HG03469 (cell line): ENCODE measurements around the gene MRS2.

Source experiments
- ATAC-seq: cut with Tn5 transposase; IDR thresholded peaks from one replicate; pipeline ENCODE4 v1.9.1; 2021; ENCODE audit warnings: mild to moderate bottlenecking, moderate library complexity, moderate number of reproducible peaks; ENCODE audit not compliant: unreplicated experiment

The MRS2 gene

DNA sequence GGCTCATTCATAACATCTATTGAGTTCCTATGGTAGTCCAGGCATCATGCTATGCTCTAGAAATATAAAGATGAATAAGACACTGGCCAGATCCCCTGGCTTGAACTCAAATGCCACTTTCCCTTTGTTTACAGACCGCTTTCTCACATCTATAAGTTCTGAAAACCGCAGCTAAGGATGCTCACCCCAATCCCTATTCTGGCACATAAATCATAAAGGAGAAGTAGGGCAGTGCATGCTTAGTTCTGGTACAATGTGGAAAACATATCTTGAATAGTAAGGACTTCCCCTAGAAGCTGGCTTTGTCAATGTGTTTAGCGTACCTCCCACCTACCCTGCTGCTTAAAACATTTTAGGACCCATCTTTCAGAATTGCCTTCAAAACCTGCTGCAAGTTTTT, 26.4 kb downstream of the MRS2 start:
- ATAC-seq = no peak

DNA sequence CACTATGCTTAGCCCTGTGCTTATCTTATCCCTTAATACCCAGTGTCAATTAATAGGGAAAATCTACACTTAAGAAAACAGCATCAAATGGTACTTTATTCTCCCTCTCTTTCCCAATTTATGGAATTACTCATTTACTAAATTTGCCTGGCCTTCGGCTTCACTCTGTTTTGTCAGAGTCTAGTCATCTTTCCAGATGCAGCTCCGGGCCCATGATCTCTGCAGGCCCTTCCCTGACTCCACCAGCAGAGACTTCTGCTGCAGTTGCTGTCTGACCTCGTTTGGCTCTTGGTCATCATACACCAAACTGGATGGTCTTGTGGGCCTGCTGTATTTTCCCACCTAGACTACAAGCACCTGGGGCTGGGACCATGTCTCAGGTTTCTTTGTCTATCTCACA, 27.4 kb downstream of the MRS2 start:
- no peak for ATAC-seq

DNA sequence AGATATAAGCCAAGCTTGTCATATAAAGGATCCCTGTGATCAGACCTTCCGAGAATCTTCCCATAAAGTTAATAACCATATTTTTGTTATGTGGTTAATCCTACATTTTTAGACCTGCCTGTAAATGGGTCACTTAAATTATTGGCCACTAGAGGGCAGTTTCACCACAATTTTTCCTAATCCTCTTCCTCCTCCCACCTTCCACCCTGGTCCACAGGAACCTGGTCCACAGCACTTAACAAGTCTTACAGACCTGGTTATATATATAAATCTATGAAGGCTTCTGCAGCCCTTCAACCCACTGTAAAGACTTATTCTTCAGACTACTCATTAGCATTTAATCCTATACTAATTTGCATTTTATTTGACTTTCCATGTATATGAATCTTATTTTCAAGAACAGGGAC, 28.3 kb downstream of the MRS2 start:
- no peak for ATAC-seq

DNA sequence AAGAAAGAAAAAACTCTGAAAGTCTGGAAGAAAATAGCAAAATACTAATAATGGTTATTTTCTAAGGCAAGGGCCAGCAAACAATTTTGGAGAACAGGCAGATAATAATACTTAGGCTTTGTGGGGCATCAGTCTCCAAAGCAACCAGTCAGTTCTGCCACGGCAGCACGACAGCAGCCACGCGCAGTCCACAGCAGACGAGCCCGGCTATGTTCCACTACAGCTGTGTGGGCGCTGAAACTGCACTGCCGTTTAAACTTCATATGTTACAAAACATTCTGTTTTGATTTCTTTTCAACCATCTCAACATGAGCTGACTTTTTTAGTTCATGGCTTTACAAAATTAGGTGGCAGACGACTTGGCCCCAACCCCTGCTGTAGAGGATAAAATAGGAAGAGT, 29.9 kb downstream of the MRS2 start:
- ATAC-seq = no peak

DNA sequence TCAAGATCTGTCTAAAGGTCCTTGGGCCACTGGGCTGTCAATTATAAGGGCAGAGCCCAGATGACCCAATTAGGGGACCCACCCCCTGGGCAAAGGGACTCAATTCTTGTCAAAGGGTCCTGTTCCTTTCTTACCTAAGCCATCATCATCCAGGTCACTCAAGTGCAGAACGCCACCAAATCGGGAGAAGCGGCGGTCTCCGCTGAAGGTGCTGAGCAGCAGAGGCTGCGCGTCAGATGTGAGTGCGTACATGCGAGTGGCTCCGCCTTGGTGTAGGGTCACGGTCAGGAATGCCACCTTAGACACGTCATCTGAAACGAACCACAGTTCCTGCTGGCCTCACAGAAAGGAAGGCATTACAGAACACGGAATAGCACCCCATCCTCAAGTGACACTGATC, 34.2 kb downstream of the MRS2 start:
- no peak for ATAC-seq

DNA sequence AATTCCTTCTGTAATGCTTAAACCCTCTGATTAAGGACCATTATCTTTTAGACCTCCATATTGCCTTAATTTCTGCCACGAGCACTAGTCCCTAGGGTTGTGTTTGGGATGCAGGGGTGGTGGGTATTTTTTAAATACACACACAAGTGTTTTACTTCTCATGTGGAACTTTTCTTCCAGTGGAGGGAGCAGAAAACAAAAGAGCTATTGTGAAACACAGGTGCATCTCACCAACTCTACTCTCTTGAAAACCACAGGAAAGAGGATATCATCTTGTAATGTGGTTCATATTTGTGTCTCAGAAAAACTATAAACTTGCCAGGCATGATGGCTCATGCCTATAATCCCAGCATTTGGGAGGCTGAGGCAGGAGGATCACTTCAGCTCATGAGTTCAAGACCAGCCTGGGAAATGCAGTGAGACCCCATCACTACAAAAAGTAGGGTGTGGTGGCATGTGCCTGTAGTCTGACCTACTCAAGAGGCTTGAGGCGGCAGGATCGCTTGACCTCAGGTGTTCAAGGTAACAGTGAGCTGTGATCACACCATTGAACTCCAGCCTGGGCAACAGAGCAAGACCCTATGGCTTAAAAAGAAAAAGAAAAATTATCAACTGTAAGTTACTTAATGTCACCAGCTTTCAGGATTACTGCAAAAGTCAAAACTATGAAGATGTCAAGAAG, 37.3 kb downstream of the MRS2 start:
- no peak for ATAC-seq

DNA sequence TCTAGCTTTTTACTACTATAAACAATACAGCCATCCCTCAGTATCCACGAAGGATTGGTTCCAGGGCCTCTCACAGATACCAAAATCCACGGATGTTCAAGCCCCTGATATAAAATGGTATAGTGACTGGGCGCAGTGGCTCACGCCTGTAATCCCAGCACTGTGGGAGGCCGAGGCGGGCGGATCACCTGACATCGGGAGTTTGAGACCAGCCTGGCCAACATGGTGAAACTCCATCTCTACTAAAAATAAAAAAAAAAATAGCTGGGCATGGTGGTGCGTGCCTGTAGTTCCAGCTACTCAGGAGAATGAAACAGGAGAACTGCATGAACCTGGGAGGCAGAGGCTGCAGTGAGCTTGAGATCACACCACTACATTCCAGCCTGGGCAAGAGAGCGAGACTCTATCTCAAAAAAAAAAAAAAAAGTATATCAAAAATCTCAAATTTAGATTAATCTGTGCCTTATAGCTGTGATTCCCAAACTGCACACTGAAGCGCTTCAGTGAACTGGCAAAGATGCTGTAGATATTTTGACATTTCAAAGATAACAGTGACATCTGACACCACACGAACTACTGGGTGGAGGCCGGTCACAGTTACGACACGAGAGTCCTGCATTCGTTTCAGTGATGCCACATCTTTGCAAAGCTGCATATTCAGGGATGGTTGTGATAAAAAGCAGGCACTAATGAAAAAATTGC, 38.3 kb downstream of the MRS2 start:
- no peak for ATAC-seq

DNA sequence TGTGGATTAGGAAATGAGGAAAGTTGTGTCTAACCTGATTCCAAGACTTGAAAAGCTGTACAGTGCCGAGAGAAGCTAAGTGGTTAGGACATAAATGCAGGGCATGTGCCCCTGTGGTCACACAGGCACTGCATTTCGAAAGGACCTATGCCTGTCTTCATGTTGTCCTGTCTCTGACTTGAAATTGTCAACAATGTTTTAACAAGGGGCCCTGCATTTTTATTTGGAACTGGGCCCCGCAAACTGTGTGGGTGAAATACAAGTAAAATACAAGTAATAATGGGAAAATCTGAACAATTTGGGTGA, 38.8 kb downstream of the MRS2 start:
- no peak for ATAC-seq

DNA sequence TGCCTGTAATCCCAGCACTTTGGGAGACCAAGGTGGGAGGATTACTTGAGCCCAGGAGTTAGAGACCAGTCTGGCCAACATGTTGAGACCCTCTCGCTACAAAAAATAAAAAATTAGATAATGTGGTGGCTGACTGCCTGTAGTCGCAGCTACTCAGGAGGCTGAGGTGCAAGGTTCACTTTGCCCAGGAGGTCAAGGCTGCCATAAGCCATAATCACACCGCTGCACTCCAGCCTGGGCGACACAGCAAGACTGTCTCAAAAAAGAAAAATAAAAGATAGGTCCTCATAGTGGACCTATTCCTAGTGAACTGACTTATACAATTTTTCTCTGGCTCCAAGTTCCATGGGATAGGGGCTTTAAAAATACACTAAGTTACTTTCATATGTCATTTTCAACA, 41.9 kb downstream of the MRS2 start:
- ATAC-seq = no peak

DNA sequence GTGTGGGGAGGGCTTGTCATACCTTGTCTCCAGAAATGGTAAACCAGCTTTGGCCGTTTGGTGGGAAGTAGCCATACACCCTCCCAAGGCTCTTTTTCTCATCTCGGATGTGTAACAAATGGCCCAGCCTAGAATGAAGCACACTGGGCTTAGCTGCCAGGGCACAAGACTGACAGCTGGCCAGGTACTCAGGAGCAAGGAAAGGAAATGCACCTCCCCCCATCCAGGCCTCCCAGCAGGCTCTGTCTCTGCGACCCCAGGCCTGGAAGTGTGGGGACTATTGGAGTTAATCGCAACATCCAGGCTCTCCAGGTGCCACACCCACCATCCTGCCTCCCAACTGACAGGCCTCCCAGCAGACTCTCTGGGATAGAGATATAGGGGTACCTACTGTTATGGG, 43.0 kb downstream of the MRS2 start:
- ATAC-seq = no peak

DNA sequence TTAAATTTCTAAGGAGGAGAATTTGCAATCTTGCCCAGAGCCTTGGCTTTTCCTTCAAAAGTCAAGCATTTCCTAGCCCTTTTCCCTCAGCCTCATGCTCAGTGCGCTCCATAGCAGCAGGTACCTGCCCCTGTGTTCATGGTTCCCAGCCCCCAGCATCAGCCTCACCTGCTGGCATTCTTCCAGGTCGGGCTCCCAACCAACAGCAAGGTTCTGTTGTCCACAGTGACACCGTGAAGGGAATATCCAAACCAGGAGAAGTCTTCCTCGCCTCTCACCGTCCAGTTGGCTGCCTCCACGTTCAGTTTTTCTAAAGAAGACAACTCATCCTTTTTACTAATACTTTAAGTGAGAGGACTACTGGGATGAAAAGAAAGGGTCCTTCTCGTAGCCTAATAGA, 43.9 kb downstream of the MRS2 start:
- no peak for ATAC-seq

DNA sequence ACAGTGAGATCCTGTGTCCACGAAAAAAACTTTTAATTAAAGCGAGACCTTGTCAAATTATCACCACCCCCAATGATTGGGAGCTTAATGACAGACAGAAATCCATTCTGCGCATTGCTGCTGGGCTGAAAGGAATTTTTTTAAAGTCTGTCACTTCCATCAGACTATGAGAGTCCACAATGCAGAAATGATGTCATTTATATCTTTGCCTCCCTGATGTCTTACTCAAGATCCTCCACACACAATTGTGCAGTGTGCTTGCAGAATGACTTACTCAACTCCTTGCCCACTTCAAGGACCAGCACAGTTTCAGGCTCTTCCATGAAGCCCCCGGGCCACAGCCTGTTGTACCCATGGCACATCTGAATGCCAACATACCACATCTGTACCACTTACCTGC, 45.7 kb downstream of the MRS2 start:
- ATAC-seq = no peak

DNA sequence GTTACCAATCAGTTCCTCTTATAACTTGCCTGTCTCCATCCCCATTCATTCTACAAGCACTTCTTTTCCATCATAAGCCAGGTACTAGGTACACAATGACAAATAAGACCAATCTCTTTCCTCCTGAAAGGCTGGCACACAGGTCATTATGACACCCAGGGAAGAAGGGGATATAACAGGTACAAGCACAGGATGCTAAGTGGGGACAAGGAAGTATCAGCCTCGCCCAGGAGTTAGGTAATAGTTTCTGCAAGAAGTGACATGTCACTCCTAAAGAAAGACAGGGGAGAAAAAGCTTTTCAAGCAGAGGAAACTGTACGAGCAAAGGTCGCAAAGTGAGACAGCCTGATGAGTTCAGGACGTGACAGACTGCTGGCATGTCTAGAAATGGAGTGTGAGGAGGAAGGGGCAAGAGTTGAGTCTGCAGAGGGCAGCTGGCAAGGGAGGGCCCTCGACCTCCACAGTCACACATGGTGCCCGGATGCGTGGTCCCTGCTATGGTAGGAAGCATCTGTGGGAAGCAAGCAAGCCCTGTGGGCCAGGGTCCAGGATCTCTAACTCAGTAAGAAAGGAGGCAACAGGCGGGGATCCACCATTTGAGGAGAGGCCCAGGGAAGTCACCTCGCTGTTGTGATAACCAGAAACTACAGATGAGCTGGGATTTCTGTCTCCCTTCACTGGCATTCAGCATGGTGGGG, 46.2 kb downstream of the MRS2 start:
- no peak for ATAC-seq

DNA sequence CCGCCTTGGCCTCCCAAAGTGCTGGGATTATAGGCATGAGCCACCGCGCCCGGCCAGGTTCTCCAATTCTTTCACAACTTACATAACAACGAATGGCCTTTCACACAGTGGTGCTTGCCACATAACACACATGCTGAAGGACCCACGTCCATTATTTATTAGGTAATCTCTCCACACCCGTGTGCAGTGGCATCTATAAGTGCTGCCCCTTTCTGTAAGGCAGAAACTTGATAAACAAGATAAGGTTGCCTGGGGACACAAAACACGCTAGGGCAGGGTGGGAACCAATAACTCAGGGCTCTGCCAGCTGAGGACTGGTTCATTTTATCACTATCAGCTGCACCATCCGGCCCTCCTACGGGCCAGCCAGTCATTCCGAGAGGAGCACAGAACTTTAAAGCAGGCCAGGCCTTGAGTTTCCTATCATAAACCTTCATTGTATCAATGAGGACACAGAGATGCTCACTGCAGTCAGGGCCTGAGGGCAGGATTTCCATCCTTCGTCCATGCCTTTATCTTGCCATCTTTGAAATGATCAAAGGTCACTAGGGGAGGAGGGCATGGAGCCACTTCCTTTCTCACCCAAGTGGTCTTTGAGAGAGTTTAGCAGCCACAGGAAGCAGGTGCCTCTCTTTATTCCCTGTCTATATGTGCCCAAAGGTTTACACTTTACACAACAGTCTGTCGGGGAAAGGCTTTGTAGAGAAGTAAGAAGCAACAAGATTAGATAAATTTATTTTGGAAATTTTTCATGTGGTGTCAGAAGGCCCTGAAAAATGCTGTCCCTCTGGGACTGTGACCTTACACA, 49.0 kb downstream of the MRS2 start:
- no peak for ATAC-seq

DNA sequence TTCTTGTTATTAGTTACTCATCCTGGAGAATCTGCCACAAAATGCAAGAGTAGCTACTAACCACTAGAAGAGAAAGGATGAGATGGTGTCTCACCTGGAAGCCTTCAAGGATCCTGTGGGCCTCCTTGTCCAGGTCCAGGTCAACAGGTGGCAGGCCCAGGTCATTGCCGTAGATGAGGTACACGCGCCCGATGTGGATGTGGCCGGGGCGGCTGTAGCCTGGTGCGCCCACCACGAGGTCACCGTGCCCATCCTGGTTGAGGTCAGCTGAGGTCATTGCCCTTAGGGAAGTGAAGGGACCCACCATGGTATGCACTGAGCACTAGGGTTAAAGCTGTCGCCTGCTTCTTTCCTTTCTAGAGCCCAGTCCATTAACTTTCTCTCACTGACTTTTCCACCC, 51.2 kb downstream of the MRS2 start:
- ATAC-seq = no peak

DNA sequence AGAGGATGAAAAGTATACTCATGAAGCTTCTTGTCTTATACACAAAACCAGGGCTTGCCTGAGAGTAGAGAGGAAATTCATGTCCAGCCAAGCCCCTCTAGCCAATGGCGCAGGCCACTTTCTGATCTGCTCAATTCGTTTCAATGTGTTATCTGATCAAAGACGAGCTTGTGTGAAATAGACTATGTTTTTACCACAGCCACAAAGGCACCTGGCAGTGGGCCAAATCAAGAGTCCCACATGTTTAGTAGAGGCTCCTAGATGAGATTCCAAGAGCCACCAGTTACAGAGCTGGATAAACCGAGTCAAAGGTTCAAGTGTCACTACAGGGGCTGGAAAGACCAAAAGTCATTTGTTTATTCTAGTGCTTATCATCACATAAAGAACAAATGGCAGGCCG, 51.7 kb downstream of the MRS2 start:
- no peak for ATAC-seq

DNA sequence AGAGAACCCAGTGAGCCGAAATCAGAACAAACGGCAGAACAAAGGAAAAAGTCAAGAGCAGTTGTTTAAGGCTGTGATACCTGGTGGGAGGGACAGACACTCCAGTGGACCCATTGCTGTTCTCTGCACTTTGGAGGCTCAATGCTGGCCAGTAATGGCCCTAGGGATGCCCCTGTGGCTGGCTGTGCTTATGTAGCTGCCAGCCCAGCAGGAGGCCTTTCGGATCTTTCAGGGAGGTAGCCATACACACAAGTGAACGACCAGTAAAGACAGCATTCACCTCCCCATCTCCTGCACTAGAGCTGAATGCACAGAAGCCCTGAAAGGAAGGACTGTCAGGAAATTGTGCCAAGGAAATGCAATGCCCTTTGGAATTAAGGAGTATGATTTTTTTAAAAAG, 52.3 kb downstream of the MRS2 start:
- no peak for ATAC-seq

DNA sequence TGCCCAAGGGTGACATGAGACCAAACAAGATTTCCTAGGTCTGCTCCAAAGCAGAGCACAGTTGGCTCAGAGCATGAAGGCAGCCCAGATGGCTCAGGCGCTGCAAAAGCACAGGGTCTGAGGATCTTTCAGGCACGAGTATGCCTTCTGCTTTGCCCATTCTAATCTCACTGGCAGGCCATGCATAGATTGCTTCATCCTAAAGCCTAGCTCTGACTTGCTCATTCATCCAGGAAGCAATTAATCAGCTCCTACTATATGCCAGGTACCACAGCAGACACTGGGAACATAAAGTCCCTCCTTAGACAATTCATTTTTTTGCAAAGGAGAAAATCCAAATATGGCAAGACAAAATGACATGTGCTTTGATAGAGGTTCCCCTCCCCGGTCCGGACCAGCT, 55.4 kb downstream of the MRS2 start:
- ATAC-seq = no peak

DNA sequence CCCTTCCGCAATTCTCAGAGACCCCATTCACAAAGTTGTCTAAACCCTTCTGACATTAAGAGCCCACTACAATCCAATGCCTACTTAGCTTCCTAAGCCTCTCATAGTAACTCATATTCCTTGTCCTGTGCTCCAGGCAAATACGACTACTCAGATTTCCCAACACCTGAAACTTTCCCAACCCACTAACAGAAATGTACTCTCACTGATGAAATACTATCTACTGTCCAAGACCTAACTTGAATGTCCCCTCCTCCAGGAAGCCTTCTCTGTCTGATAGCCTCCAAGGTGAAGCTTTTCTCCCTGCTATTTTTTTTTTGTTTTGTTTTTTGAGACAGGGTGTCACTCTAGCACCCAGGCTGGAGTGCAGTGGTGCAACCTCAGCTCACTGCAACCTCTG, 56.2 kb downstream of the MRS2 start:
- no peak for ATAC-seq

DNA sequence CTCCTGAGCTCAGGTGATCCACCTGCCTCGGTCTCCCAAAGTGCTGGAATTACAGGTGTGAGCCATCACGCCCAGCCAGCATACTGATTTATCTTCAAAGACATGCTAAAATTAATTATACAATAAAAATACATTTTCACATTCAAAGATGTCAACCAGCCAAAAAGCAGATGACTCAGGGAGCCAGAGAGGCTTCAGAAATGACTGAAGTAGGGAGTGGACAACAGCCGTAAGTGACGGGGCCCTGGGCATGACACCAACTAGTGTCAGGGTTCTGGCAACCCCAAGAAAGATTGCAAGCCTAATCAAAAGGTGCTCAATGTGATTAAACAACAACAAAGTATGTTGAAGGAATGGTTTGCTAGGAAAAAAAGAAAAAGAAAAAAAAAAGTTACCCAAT, 58.2 kb downstream of the MRS2 start:
- no peak for ATAC-seq

DNA sequence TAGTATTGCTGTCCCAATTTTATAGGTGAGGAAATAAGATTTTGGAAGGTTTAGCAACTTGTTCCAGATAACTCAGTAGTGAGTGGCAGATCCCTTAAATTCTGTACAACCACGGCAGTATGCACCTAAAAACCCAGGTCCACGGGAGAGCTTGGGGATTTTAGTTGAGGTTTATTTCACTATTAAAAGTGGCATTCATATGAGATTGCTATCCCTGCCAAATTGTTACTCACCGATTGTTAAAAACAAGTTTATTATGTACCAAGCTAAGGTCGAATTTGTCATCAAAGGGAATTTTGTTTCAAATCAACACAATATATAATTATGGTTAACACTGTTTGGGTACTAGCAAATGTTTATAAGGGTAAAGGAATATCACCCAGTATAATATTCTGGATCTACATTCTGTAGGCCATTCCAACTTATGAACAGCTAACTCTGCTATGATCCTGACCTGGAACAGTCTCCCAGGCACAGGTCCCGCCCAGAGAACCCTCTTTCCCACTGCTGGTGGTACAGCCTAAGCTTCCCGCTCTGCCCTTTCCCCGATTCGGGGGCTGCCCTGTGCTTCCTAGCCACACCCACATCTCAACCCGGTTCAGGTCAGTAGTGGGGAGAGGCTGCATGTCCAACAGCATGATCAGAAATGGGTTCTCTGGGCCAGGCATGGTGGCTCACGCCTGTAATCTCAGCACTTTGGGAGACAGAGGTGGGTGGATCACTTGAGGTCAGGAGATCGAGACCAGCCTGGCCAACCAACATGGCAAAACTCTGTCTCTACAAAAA, 61.7 kb downstream of the MRS2 start:
- no peak for ATAC-seq
